Stimulated activated CD4-positive, alpha-beta T cell treated with anti-CD3 and anti-CD28 coated beads, Interleukin-4, amount 100 ng/mL, for 48 hours (primary cell): ENCODE measurements around the gene ALDH1A1.

ENCODE experiments used
- DNase-seq, 2 donors: peaks; one replicate each; pipeline ENCODE4 v3.0.0-alpha.2; 2020; ENCODE audit warnings: low read depth in 2 of 2

The ALDH1A1 gene

GRCh38 chr9:72952914-72953313, at the start of gene ALDH1A1:
Gene ALDH1A1, minus strand, starts transcription at chr9:72953053. Its CDS starts 53 bp downstream, at chr9:72953000.
- DNase-seq: no peak

DNA sequence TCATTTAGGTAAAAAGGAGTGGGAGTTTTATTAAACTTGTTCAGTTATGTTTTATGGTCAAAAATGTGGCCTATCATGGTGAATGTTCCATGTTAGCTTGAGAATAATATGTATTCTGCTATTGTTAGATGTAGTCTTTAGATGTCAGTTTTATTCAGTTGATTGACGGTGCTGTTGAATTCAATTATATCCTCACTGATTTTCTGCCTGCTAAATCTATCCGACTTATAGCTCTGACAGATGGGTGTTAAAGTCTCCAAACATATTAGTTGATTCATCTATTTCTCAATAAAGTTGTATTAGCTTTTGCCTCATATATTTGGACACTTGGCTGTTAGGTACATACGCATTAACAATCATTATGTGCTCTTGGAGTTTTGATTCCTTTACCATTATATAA, 49.0 kb upstream of the ALDH1A1 start:
- no peak for DNase-seq

DNA sequence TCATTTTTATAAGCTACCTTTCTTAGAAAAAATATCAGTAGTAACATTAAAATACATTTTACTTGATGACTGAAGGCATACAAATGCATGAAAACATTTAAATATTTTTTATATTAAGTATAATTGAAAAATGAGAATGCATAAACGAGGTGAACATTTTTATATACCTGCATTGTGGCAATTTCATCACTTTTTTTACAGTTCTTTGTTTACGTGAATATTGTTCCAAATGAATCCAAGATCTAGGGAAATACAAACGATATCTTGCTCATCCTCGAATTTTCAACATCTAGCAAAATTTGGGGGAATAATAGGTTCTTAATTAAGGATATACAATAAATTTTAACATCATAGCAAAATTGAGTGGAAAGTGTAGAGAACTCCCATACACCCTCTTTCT, 45.5 kb upstream of the ALDH1A1 start:
- no peak for DNase-seq

DNA sequence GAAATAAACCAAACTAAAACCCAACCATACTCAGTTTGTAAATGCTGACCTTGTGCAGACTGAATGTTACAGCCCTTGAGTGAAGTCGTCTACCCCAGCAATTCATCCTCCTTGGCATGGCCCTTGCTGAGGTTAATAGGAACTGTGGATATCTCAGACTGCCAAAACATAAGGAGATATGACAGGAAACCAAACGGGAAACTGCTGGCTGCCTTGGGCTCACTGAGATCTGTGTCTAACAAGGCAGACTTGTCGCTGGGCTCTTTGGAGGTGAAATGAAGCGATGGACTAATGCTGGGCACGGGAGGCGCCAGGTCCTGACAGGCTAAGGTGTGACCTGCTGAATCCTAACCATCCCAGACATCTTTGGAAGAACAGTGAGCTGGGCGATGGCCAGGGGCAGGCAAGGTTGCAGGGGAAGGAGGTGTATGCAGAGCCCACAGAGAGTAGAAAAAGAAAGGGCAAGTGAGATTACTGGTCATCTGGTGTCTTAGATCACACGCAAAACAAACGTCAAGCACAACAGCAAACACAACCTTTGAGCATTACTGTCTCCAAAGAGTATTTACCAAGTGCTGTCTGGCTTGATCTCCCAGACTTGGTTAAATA, 44.6 kb upstream of the ALDH1A1 start:
- no peak for DNase-seq

DNA sequence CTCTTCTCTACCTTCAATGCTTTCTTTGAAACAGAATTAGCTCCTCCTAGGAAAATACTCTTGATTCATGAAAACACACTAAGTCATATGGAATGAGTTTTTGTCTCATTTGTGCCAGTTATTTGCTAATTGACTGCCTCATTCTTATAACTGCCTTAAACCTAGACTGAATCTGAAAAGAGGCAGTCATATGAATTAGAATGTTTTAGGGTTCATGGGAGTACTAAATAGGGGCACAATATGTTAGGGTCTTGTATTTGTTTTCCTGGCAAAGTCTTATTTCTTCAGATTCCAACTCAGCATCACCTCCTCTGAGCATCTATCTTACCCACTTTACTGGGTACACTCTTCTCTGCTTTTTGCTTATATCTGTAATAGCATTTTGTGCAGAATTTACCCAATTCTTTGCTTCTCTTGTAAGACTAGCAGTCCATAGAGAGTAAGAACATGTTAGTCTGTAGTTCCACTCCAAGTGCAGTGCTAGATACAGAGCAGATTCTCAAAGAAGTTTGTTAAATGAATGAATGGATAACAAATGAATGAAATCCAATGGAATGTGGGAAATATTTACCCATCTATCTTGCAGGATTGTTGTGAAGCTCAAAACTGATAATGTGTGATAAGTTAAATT, 43.9 kb upstream of the ALDH1A1 start:
- DNase-seq: no peak

- no peak for DNase-seq
Observed at GRCh38 chr9:72996114-72996513, 43.3 kb upstream of the ALDH1A1 start.

- no peak for DNase-seq
Observed at GRCh38 chr9:72995131-72996024, 42.5 kb upstream of the ALDH1A1 start.

GRCh38 chr9:72991772-72992171, 38.9 kb upstream of the ALDH1A1 start:
- no peak for DNase-seq

- no peak for DNase-seq
Observed at GRCh38 chr9:72990397-72991182, 37.7 kb upstream of the ALDH1A1 start.

GRCh38 chr9:72986522-72987116, 33.8 kb upstream of the ALDH1A1 start:
- DNase-seq: no peak

DNA sequence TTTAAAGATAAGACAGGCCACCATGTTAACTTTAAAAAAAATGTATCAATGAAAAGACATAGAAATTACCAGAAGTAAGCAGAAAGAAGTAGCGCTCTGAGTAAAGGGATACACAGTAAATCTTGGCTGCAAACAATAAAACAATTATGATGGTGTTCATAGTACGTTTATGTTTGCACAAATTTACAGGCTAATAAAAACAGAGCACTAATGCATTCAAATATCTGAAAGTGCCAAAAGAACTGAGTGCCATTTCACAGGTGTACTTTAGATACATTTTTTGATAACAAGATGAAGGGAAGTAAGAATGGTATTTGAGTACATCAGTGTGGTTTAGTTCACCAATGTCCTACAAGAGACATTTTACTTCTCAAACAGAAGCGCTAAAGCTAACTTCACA, 32.9 kb upstream of the ALDH1A1 start:
- DNase-seq: no peak

DNA sequence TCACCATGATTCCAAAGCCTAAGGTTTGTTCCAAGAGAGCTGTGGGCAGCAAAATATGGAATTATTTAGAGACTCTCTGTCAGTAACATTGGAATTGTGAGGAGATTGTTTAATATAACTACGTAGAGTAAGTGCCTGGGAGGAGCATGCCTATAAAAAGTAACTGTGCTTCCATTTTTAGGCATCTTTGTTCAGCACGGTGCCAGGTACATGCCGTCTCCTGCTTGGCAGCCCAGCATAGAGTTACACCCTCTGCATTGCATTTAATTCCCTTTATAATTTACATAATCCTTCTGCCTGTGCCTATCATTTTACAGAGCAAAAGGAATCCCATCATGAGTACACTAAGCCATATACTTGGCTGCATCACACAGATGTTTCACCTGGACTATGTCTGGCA, 32.1 kb upstream of the ALDH1A1 start:
- DNase-seq: no peak

GRCh38 chr9:72984226-72984947, 31.5 kb upstream of the ALDH1A1 start:
- no peak for DNase-seq

GRCh38 chr9:72983512-72984225, 30.8 kb upstream of the ALDH1A1 start:
- DNase-seq: no peak

- DNase-seq: no peak
Observed at GRCh38 chr9:72983056-72983455, 30.2 kb upstream of the ALDH1A1 start.

GRCh38 chr9:72982146-72982799, 29.4 kb upstream of the ALDH1A1 start:
- DNase-seq: no peak

DNA sequence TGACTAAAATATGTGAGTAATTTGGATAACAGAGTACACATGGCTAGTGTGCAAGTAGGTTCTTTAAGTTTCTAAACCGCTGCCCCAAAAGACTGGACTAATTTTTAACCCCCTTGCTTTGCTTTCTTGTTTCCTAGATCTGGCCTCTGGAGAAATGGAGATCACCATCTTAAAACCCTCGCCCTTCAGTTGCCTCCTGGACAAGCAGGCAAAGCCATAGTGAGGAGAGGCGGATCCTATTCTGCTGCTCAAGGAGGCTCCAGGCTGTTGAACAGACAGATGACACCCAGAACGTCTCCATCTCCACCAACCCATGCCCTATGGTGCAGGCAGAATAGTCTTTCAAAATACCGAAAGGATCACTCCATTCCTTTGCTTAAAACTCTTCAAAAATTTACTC, 28.6 kb upstream of the ALDH1A1 start:
- no peak for DNase-seq

- no peak for DNase-seq
Observed at GRCh38 chr9:72980600-72981265, 27.9 kb upstream of the ALDH1A1 start.

DNA sequence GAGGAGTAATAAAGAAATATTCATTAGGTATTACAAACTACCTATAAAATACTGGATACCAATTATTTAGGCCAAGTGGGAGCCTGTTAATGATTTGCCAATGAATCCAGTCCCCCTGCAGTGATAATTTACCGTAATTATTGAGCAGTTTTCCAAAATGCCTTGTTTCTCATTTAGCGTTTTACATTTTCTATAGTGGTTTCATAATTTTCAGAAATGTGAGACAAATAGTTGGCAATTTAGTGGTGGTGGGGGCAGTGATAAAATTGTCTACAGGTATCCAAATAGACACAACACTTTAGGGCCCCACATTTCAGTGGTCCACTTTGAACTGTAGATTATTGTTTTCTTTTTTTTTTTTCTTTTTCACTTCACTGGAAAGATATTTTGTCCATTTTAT, 27.3 kb upstream of the ALDH1A1 start:
- no peak for DNase-seq
